Kidney glomerular epithelial cell (primary cell): ENCODE measurements around the gene DDAH1.
A peak's percentile ranks its signal among the peaks of the same experiment; 100 is the strongest.
"Not testable (repeated sequence)": the region's sequence is repeated elsewhere in the genome, so short reads cannot be mapped to it uniquely, and the experiment has no call there.

ENCODE experiments used
- DNase-seq: peaks from one replicate; lab custom pipeline; 2025; lab: John Stamatoyannopoulos, UW

Gene DDAH1

DNA sequence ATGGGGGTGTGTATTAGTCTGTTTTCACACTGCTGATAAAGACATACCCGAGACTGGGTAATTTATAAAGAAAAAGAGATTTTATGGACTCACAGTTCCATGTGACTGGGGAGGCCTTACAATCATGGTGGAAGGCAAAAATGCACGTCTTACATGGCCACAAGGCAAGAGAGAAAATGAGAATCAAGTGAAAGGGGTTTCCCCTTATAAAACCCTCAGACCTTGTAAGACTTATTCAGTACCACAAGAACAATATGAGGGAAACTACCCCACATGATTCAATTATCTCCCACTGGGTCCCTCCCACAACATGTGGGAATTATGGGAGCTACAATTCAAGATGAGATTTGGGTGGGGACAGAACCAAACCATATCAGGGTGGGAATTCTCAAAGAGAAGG, 5.2 kb upstream of the DDAH1 start:
- DNase-seq, result not testable (repeated sequence)

- DNase-seq, result no peak
These were observed 3.1 kb upstream of the DDAH1 start for GRCh38 chr1:85467929-85468540.

DNA sequence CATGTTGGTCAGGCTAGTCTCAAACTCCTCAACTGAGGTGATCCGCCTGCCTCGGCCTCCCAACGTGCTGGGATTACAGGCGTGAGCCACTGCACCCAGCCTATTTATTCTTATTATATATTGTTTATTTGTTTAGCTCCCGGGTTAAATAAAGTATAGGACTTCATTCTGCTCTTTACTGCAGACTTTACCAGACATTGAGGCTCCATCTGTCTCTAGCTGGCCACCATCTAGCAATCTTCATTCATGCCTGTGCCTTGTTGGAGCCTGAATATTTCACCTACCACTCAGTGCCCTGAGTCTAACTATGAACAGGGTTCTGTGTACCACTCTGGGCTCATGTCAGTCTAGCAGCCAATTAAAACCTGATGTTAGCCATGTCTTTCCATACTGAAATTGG, 2.1 kb upstream of the DDAH1 start:
- no peak for DNase-seq

DNA sequence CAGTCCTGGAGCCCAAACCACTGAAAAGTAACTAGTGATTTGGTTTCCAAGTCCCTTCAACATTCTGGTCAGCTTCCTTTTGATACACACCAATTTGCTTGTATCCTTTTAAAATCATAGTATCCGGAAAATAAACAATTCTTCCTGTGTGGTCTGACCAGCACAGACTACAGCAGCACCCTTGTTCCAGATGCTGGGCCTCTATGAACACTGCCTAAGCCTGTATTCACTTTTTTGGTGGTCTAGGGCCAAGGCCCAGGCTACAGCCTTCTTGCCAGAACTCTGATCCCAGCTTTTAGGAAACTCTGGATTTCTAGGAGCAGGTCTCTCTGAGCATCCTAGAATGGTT, 801 bp upstream of the DDAH1 start:
- no peak for DNase-seq

GRCh38 chr1:85464497-85465098, 361 bp downstream of the DDAH1 start:
- peak; percentile 69 for DNase-seq

GRCh38 chr1:85463731-85464496, 1.0 kb downstream of the DDAH1 start:
- DNase-seq, result peak; percentile 23

- DNase-seq, result no peak
These were observed 1.9 kb downstream of the DDAH1 start for GRCh38 chr1:85462931-85463649.

DNA sequence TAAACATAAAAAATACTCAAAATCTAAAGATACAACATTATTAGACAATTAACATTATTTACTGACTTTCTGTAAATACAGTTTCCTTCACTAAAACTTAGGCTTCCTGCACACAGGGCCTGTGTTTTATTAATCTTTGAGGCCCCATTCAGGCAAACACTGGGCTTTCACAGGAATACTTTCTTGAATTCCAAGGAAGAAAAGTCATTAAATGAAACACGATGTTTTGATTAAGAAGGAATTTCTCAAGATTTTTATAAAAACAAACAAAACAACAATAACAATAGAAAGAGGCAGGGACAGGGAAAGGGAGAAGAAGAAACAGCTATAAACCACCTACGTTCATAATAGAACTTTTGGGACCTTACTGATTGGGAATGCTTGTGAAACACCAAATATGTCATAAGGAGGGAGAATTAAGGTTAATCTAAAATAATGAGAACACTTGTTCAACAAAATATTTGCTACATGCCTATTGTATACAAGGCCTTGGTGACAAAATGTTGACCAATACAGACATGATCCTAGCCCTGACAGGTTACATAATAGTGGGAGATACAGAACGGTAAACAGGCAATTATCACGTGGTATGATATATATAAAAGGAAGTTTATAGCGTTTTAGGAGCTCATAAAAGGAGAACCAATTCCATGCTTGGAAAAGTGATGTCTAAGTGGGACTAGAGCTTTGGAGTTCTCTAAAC, 3.6 kb downstream of the DDAH1 start:
- no peak for DNase-seq

- DNase-seq, result no peak
These were observed 4.3 kb downstream of the DDAH1 start for GRCh38 chr1:85460555-85461088.

- no peak for DNase-seq
These were observed 5.7 kb downstream of the DDAH1 start for GRCh38 chr1:85459290-85459689.

DNA sequence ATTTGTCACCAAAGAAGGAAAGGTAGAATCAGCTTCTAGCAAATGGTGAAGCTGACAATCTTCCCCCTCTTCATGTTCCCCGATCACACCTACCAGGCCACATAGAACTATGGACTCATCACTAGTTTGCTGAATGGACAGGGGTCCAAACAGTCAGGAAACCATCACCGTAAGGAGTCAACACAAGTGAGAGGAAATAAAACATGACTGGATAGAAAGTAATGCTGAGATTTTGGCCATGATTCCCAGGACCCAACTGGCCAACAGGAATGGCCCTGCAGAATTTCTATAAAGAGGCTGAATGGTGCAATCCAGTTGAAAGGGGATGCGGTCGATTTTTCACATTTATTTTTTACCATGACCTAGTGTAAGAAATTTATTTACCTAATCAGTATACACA, 10.7 kb downstream of the DDAH1 start:
- no peak for DNase-seq

DNA sequence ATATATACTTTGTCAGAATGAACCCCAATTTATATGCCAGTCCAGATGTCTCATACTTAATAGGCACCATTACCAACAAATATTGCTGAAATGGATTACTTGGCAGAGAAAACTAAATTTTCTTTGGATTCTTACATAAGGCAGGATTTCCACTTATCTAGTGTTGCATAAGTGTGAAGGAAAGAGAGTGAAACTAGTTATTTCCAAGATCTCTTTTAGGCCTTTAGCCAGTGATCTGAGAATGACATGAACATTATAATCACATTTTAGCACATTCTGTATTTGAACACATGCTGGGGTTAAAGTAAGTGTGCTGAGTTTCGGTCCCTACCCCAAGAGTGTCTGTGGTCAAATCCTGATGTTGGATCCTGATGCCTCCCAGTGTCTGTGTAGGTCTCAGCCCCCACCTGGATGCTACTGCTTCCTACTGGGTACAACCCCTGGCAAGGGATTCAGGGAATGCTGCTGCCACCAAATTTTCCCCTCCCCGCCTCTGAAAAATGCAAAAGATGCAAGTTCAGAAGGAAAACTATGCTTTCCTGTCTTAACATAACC, 11.2 kb downstream of the DDAH1 start:
- DNase-seq, result no peak

- no peak for DNase-seq
These were observed 12.0 kb downstream of the DDAH1 start for GRCh38 chr1:85452948-85453347.

- peak; percentile 9 for DNase-seq
These were observed 13.6 kb downstream of the DDAH1 start for GRCh38 chr1:85451236-85451830.

- no peak for DNase-seq
These were observed 14.1 kb downstream of the DDAH1 start for GRCh38 chr1:85450832-85451231.

DNA sequence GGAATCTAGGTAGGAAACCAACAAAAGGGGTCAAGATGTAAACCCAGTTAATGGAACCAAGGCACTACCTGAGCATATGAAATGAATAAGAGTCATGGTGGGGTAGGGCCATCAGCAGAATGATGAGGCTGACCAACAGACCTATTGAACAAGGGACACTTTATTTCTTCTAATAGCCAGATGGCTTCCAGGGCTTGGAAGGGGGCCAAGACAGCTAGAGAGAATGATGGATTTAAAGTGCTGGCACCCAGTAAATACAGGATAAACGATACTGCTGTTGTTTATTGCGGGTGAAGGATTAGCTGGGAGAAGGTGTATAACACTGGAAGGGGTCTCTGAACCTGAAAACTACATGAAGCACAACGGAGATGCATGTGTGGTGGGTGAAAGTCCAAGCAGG, 15.6 kb downstream of the DDAH1 start:
- DNase-seq, result no peak

DNA sequence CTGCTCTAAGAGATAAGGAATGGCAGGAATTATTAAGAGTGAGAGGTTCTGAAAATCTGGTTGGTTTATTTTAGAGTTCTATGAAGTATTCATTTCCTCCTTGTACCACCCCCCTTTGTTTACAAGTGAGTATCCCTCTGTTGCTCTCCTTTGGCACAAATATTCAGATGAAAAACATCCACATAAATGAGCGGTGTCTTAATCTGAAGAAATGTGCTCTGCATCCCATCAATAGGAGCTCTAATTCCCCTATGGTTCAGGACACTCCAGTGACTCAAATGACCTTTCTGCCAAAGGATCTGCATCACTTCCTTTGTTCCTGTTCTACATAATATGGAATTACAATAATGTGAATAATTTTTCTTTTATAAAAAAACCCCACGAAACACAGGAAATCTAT, 16.6 kb downstream of the DDAH1 start:
- DNase-seq, result no peak

DNA sequence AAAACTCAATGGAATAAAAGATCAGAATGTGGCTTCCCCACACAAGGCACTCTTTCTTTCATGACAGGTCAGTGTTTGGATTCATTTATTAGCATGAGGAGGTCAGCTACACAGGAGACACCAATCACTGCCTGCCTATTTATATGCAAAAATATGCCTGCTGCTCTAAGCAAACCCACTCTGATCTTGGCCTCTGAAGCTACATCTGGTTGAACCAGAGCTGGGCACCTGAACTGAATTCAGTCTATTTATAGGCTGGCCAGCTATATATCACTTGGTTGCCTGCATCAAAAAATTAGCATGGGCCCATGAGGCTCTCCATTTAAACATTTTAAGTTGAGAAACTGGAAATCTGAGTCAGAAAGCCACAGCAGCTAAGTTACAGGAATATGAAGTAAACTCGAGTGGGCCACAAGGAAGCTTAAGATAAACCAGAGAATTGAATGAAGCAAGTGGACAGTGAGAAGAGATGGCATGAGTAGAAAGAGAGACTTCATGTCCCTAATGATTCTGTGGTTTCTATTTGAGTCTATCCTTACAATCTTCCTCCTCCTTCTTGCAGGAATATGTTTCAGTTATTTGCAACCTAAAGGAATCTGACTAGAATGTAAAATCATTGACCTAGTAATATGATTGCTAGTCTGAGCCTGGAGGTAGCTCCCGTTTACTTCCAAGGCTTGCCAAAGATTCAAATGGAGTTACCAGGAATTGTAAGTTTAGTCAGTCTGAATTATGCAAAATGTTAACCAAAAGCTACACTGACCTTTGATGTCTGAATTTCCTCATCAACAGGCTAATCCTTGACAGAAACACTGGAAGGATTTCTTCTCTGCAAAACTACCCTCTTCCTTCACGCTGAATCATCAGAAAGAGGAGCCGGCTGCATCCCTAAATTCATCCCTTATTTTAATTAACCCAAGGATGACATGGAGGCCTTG, 17.7 kb downstream of the DDAH1 start:
- DNase-seq, result no peak

- DNase-seq, result no peak
These were observed 19.1 kb downstream of the DDAH1 start for GRCh38 chr1:85445906-85446305.

GRCh38 chr1:85444381-85444780, 20.6 kb downstream of the DDAH1 start:
- no peak for DNase-seq
